ENCODE measurements around the gene NELFA. TPM values are rescaled to one million over a fixed set of nuclear protein-coding genes. Genes with fewer than 3 reads are reported as not detected.

The NELFA gene
- total and polyA plus RNA-seq, 2 of the 4 experiments (the other 2 are of a cell fraction) = 4.3 to 21.9 TPM

DNA sequence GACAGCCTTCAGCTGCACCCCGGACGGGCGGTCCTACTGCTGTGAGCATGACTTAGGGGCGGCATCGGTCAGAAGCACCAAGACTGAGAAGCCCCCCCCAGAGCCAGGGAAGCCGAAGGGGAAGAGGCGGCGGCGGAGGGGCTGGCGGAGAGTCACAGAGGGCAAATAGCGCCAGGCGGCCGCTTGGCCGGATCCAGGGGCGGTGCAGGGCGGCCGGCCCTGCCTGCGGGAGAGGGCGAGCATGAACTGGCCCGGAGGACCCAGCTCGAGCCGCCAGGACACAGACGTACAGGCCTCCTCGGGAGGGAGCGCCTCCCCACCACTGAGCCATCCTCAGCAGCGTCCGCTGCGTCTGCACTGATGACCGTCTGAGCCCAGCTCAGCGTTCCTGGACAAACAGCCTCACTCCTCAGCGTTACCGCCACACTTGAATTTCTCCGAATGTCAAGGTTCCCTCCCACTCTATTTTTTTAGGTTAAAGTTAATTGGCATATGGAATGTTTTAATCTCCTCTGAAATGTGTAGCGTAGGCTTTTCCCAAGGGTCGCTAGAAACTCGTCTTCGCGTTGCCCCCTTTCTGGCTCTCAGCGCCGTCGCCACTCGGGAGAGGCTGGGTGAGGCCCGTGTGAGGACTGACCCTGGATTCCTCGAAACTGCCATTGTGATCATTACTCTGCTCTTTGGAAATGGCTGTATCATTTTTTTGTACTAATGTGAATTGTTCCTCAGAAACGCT is 29.9 kb downstream of the NELFA start:
- Histone ChIP-seq H3K18ac (ENCODE audit: low read depth, low read length) (no peak overlapping the region), H2BK20ac (ENCODE audit: low read depth, low read length) (no peak overlapping the region), H4K91ac (ENCODE audit: insufficient read depth, low read depth, low read length) (no peak overlapping the region), H3K9me3 (ENCODE audit: control insufficient read depth, insufficient read depth, low read length) (no peaks in the 10 kb centered on the region), H2AFZ (replicated peaks; ENCODE audit: low read length, poor library complexity) (no peak overlapping the region), H3K79me1 (ENCODE audit: low read depth in 1 of 2, low read length in 2 of 2) (peaks cover 4 to 23% of the 10 kb centered on the region in 2 experiments; a peak in 3 of 4 replicates), H3K27ac (ENCODE audit: insufficient read depth, low read length) (no peak overlapping the region), H3K4me3 (ENCODE audit: insufficient read depth, low read depth, low read length) (no peak overlapping the region), H2BK120ac (ENCODE audit: low read depth, low read length) (no peak overlapping the region), H3K56ac (ENCODE audit: extremely low read depth, insufficient read depth, low read length) (no peak overlapping the region), H2AK5ac (ENCODE audit: low read depth, low read length) (no peak overlapping the region), H4K20me1 (ENCODE audit: insufficient read depth, low read length) (peaks cover 4% of the 10 kb centered on the region), H4K8ac (ENCODE audit: low read depth in 2 of 2, low read length in 2 of 2) (no peak overlapping the region), H3K4me1 (ENCODE audit: control insufficient read depth, insufficient read depth, low read length) (no peaks in the 10 kb centered on the region), H3K14ac (replicated peaks; ENCODE audit: low read depth, low read length) (no peak overlapping the region), H3K36me3 (ENCODE audit: control insufficient read depth, insufficient read depth, low read length) (peaks cover 74% of the 10 kb centered on the region), H3K9me1 (ENCODE audit: insufficient read depth, low read length) (no peaks in the 10 kb centered on the region; the same call in 1 of the 2 replicates), H3K4me2 (ENCODE audit: low read depth, low read length) (no peak overlapping the region), H4K5ac (ENCODE audit: low read depth, low read length) (no peak overlapping the region), H2BK15ac (ENCODE audit: low read depth, low read length) (no peak overlapping the region), H2AK9ac (replicated peaks; ENCODE audit: low read depth, low read length, poor library complexity) (no peak overlapping the region), H2BK5ac (ENCODE audit: low read depth, low read length, poor library complexity, severe bottlenecking) (no peak overlapping the region), H3K4ac (ENCODE audit: low read depth, low read length) (no peak overlapping the region), H3K23ac (ENCODE audit: low read depth, low read length) (no peak overlapping the region), H3K27me3 (ENCODE audit: control insufficient read depth, insufficient read depth, low read length) (no peaks in the 10 kb centered on the region), H3K9ac (ENCODE audit: low read depth, low read length) (no peak overlapping the region)
- in situ Hi-C loops (cut with MboI; ENCODE audit: low sequenced_read_pairs) = no loop called here
- WGBS, 2 experiments (ENCODE audit: extremely low coverage in 2 of 2, insufficient read length in 1 of 2) = 88% methylated on average over 24 of the region's 45 CpGs; no CpG with 5 or more reads in 1 of the 2 experiments
- no peak for ATAC-seq (ENCODE audit: low read depth)
- no peak for DNase-seq
- CTCF ChIA-PET = no interaction called here
- intact Hi-C loops (cut with micrococcal nuclease) = no loop called here
- TF ChIP-seq CEBPB (IDR thresholded peaks at IDR 0.05; ENCODE audit: low read depth, low read length) (no peak), MAZ (IDR thresholded peaks at IDR 0.05; ENCODE audit: borderline replicate concordance, low read depth, low read length) (no peak)
- TF ChIP-seq, protein P1, sequence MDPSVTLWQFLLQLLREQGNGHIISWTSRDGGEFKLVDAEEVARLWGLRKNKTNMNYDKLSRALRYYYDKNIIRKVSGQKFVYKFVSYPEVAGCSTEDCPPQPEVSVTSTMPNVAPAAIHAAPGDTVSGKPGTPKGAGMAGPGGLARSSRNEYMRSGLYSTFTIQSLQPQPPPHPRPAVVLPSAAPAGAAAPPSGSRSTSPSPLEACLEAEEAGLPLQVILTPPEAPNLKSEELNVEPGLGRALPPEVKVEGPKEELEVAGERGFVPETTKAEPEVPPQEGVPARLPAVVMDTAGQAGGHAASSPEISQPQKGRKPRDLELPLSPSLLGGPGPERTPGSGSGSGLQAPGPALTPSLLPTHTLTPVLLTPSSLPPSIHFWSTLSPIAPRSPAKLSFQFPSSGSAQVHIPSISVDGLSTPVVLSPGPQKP (IDR thresholded peaks at IDR 0.05; ENCODE audit: borderline replicate concordance, low read depth, low read length) = no peak
- POLR2A ChIA-PET (ENCODE audit: unreplicated experiment) = no interaction called here
- dilution Hi-C loops (cut with HindIII; ENCODE audit: low sequenced_read_pairs, unreplicated experiment) = no loop called here
- no TSS peak for BruUV-seq (replicated peaks)
